Progenitor cell of endocrine pancreas (in vitro differentiated cells): ENCODE measurements around the gene RAD18. TPM values are rescaled to one million over a fixed set of nuclear protein-coding genes. Genes with fewer than 3 reads are reported as not detected.

Experiments
- DNase-seq: peaks from one replicate; pipeline ENCODE4 v3.0.0; 2021; ENCODE audit warnings: low spot score; ENCODE audit not compliant: unreplicated experiment
- H3K27ac Mint-ChIP-seq: 2 replicates; pipeline ENCODE4 v1.8.0; 2021; ENCODE audit warnings: mild to moderate bottlenecking, moderate library complexity, mixed read lengths
- H3K27me3 Mint-ChIP-seq: 2 replicates; pipeline ENCODE4 v1.8.0; 2021; ENCODE audit warnings: mixed read lengths
- H3K36me3 Mint-ChIP-seq: 2 replicates; pipeline ENCODE4 v1.8.0; 2022; ENCODE audit warnings: mixed read lengths; ENCODE audit not compliant: insufficient read depth
- H3K4me1 Mint-ChIP-seq: 2 replicates; pipeline ENCODE4 v1.8.0; 2021; ENCODE audit warnings: low read depth, mixed read lengths
- H3K4me3 Mint-ChIP-seq: 2 replicates; pipeline ENCODE4 v1.8.0; 2021; ENCODE audit warnings: low read depth, mild to moderate bottlenecking, moderate library complexity, mixed read lengths
- H3K9me3 Mint-ChIP-seq: 2 replicates; pipeline ENCODE4 v1.8.0; 2021; ENCODE audit warnings: low read depth, mixed read lengths
- total RNA-seq: library from RNA; stranded (reverse); gene quantifications from 2 replicates; pipeline ENCODE4 v1.2.1, GENCODE V29; 2021
- TF ChIP-seq, protein P1 (sequence below): fragments of 200-600 bp; sonication (generic); IDR thresholded peaks from one replicate; pipeline ENCODE4 v1.5.0; 2021; ENCODE audit warnings: antibody characterized with exemption, mild to moderate bottlenecking; ENCODE audit not compliant: unreplicated experiment

The RAD18 gene
- total RNA-seq, 1 donor from 2014 or later, result 14.4 TPM

DNA sequence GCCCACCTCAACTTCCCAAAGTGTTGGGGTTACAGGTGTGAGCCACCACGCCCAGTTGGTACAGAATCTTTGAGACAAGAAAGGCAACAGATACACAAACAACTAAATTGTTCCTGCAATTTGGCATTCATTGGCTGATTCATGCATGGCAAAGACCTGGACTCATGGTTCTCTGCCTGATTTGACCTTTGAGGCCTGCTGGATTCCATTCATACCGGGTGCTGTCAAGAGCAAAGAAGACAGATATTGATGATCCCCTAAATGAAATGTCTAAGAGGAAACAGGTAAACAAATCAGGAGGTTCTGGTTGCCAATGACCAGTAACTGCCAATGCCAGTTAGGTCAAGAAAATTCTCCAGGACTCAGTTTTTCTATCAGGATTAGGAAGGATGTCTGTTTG lies 43.9 kb upstream of the RAD18 start:
- DNase-seq, result no peak
- Mint-ChIP-seq H3K36me3 (peaks cover 10% of the 10 kb centered on the region), H3K4me1 (peaks cover 2% of the 10 kb centered on the region), H3K27me3 (no peaks in the 10 kb centered on the region), H3K4me3 (no peak overlapping the region), H3K27ac (peak overlapping the region; percentile 34), H3K9me3 (no peaks in the 10 kb centered on the region)
- TF ChIP-seq, protein P1, sequence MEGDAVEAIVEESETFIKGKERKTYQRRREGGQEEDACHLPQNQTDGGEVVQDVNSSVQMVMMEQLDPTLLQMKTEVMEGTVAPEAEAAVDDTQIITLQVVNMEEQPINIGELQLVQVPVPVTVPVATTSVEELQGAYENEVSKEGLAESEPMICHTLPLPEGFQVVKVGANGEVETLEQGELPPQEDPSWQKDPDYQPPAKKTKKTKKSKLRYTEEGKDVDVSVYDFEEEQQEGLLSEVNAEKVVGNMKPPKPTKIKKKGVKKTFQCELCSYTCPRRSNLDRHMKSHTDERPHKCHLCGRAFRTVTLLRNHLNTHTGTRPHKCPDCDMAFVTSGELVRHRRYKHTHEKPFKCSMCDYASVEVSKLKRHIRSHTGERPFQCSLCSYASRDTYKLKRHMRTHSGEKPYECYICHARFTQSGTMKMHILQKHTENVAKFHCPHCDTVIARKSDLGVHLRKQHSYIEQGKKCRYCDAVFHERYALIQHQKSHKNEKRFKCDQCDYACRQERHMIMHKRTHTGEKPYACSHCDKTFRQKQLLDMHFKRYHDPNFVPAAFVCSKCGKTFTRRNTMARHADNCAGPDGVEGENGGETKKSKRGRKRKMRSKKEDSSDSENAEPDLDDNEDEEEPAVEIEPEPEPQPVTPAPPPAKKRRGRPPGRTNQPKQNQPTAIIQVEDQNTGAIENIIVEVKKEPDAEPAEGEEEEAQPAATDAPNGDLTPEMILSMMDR, result no peak

DNA sequence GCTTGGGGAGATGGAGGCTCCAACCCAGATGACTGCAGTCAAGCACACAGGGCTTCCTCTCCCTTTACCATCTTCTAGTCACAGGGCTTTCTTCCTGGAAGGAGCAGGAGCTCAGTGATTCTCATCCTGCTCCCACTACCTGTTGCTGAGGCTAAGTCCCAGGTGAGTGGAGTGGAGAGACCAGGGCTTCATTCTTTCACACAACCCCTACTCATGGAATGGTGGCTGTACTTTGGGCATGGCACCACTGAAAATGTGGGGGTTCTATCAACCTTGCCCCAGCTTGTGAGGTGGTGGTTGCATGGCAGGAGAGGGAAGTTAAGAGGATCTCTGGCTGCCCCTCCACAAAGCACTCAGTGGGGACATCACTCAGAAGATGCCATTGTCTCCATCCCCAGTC lies 36.8 kb upstream of the RAD18 start:
- H3K9me3 Mint-ChIP-seq, result no peaks in the 10 kb centered on the region
- no peaks in the 10 kb centered on the region for H3K36me3 Mint-ChIP-seq
- TF ChIP-seq, protein P1, result no peak
- no peak overlapping the region for H3K27ac Mint-ChIP-seq
- peaks cover 2% of the 10 kb centered on the region for H3K4me1 Mint-ChIP-seq
- no peak for DNase-seq
- no peak overlapping the region for H3K4me3 Mint-ChIP-seq
- H3K27me3 Mint-ChIP-seq, result no peaks in the 10 kb centered on the region

DNA sequence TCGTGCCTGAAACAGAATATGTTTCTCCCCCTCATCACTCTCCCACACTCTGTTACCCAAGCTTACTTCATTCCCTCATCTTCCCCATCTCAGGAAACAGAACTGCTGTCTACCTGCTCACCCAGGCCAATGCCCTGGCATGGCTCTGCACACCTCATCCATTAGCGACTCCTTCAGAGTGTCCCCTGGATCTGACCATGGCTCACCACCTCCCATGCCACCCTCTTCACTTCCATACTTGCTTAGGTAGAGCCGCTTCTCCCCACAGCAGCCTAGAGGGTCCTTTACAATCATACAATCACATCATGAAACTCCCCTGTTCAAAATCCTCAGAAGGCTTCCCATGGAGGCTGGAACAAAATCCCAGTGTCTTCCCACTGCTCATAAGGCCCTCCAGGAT lies 33.9 kb upstream of the RAD18 start:
- H3K27ac Mint-ChIP-seq, result no peak overlapping the region
- H3K27me3 Mint-ChIP-seq, result no peaks in the 10 kb centered on the region
- H3K36me3 Mint-ChIP-seq, result no peaks in the 10 kb centered on the region
- H3K4me1 Mint-ChIP-seq, result peaks cover 2% of the 10 kb centered on the region
- no peak overlapping the region for H3K4me3 Mint-ChIP-seq
- H3K9me3 Mint-ChIP-seq, result no peaks in the 10 kb centered on the region
- DNase-seq, result no peak
- TF ChIP-seq, protein P1, result no peak

DNA sequence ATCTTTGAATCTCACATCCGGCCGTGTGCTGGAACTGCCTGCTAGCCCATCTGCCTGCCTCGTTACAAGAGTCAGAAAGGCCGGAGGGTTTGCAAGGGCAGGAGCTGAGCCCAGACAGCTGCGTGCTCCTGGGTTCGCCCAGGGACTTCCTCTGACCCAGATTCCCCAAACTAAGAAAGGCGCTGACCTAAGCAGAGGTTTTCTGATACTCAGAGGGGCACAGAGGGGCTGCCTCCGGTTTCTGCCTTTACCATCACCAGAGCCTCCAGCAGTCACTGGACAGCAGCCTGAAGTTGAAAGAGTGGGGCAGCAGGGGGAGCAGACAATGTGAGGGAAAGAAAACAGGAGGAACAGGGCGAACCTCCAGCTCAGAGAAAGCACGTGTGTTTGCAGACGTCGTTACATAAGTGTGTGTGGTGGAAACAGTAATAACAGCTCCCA lies 33.4 kb upstream of the RAD18 start:
- H3K4me3 Mint-ChIP-seq, result no peak overlapping the region
- no peak overlapping the region for H3K27ac Mint-ChIP-seq
- DNase-seq, result no peak
- H3K9me3 Mint-ChIP-seq, result no peaks in the 10 kb centered on the region
- no peaks in the 10 kb centered on the region for H3K36me3 Mint-ChIP-seq
- H3K27me3 Mint-ChIP-seq, result no peaks in the 10 kb centered on the region
- TF ChIP-seq, protein P1, result peak; percentile 45
- H3K4me1 Mint-ChIP-seq, result peaks cover 2% of the 10 kb centered on the region

DNA sequence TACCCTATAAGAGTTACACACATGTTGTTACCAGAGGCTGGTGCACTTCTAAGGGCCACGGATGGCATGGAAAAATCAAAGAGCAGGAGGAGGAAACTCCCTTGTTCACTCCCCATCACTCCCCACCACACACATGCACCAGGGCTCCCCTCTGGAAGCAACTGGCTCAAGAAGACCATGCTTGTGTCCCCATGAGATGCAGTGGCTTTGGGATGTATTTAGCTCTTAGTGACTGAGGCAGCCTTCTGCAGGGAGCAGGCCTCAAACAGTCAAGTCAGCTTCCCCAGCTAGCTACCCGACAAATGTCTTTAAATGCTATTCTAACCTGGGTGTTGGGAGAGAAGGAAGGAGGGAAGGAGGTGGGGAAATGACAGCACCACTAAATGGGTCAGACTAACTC lies 32.9 kb upstream of the RAD18 start:
- no peak for DNase-seq
- Mint-ChIP-seq H3K27me3 (no peaks in the 10 kb centered on the region), H3K27ac (no peak overlapping the region), H3K4me3 (no peak overlapping the region), H3K36me3 (no peaks in the 10 kb centered on the region), H3K4me1 (peaks cover 2% of the 10 kb centered on the region), H3K9me3 (no peaks in the 10 kb centered on the region)
- TF ChIP-seq, protein P1, result no peak
